CD14-positive monocyte (primary cell): ENCODE data around the gene NR2E1. TPM values are rescaled to one million over a fixed set of nuclear protein-coding genes. Genes with fewer than 3 reads are reported as not detected.
A peak's percentile ranks its signal among the peaks of the same experiment; 100 is the strongest.

Source experiments
- DNase-seq, 3 donors: peaks; one replicate each; pipeline ENCODE4 v3.0.0-alpha.2; 2011 to 2022
- H2AFZ ChIP-seq: 2 replicates; pipeline ENCODE4 v1.6.0; 2012; ENCODE audit warnings: mild to moderate bottlenecking, low read depth, low read length, inconsistent platforms; ENCODE audit not compliant: insufficient read depth, poor library complexity, severe bottlenecking
- H3K27ac ChIP-seq, 2 donors: 1 replicate in 1 of 2; 2 replicates in 1 of 2; pipeline ENCODE4 v1.5.1; 2012 to 2013; ENCODE audit warnings: low read length in 2 of 2, control low read depth in 1 of 2, inconsistent platforms in 1 of 2, low read depth in 1 of 2, mild to moderate bottlenecking in 1 of 2
- H3K27me3 ChIP-seq, 2 donors: one replicate each; pipeline versions ENCODE4 v1.6.0 to v1.6.1; 2011 to 2013; ENCODE audit warnings: low read length in 2 of 2; ENCODE audit not compliant: control insufficient read depth in 2 of 2, insufficient read depth in 2 of 2
- H3K36me3 ChIP-seq, 2 donors: replicated peaks in 1 of 2; 1 replicate in 1 of 2; 2 replicates in 1 of 2; pipeline versions ENCODE4 v1.5.1 to v1.6.1; 2012 to 2013; ENCODE audit warnings: low read length in 2 of 2, control low read depth in 1 of 2, inconsistent platforms in 1 of 2, mild to moderate bottlenecking in 1 of 2; ENCODE audit not compliant: insufficient read depth in 2 of 2, control insufficient read depth in 1 of 2
- H3K4me1 ChIP-seq, 2 donors: 1 replicate in 1 of 2; 2 replicates in 1 of 2; pipeline versions ENCODE4 v1.5.1 to v1.6.1; 2012 to 2013; ENCODE audit warnings: low read length in 2 of 2, control low read depth in 1 of 2, inconsistent platforms in 1 of 2, mild to moderate bottlenecking in 1 of 2, moderate library complexity in 1 of 2; ENCODE audit not compliant: insufficient read depth in 2 of 2, control insufficient read depth in 1 of 2
- H3K4me2 ChIP-seq: replicated peaks from 2 replicates; pipeline ENCODE3; 2012; ENCODE audit warnings: low read length, moderate library complexity, mild to moderate bottlenecking; ENCODE audit not compliant: poor library complexity, severe bottlenecking; ENCODE audit errors: extremely low read depth
- H3K4me3 ChIP-seq, 3 experiments: fragments of 200-600 bp in 1 of 3; sonication (generic) in 1 of 3; replicated peaks in 1 of 3; 1 replicate in 2 of 3; 2 replicates in 1 of 3; pipeline ENCODE4 v1.5.1; 2011 to 2013; ENCODE audit warnings: low read length in 3 of 3, mild to moderate bottlenecking in 3 of 3, control low read depth in 2 of 3, low read depth in 2 of 3, inconsistent platforms in 1 of 3, moderate library complexity in 1 of 3
- H3K79me2 ChIP-seq: 2 replicates; pipeline ENCODE4 v1.6.0; 2012; ENCODE audit warnings: mild to moderate bottlenecking, control low read depth, inconsistent platforms, low read length, moderate library complexity; ENCODE audit not compliant: insufficient read depth
- H3K9ac ChIP-seq: 2 replicates; pipeline ENCODE4 v1.6.0; 2017; ENCODE audit warnings: low read length, mild to moderate bottlenecking; ENCODE audit not compliant: insufficient read depth, poor library complexity, severe bottlenecking
- H3K9me3 ChIP-seq, 2 donors: replicated peaks in 1 of 2; 1 replicate in 1 of 2; 2 replicates in 1 of 2; pipeline versions ENCODE4 v1.5.1 to v1.6.1; 2012 to 2013; ENCODE audit warnings: low read length in 2 of 2, control low read depth in 1 of 2; ENCODE audit not compliant: control insufficient read depth in 1 of 2, insufficient read depth in 1 of 2
- H4K20me1 ChIP-seq: 2 replicates; pipeline ENCODE4 v1.6.0; 2012; ENCODE audit warnings: mild to moderate bottlenecking, low read length, control low read depth, moderate library complexity; ENCODE audit not compliant: insufficient read depth
- H3K27ac Mint-ChIP-seq, 7 donors: one replicate each; pipeline ENCODE4 v1.8.0; 2020; ENCODE audit warnings: mild to moderate bottlenecking in 7 of 7, mixed read lengths in 7 of 7, moderate library complexity in 6 of 7, inconsistent platforms in 2 of 7
- H3K27me3 Mint-ChIP-seq, 3 donors: one replicate each; pipeline ENCODE4 v1.8.0; 2021 to 2022; ENCODE audit warnings: low read depth in 3 of 3, mild to moderate bottlenecking in 3 of 3, mixed read lengths in 3 of 3, moderate library complexity in 3 of 3, inconsistent platforms in 1 of 3
- H3K36me3 Mint-ChIP-seq, 2 donors: one replicate each; pipeline ENCODE4 v1.8.0; 2020; ENCODE audit warnings: mixed read lengths in 2 of 2, inconsistent platforms in 1 of 2, mild to moderate bottlenecking in 1 of 2
- H3K4me1 Mint-ChIP-seq: one replicate; pipeline ENCODE4 v1.8.0; 2020; ENCODE audit warnings: mild to moderate bottlenecking, mixed read lengths
- H3K4me3 Mint-ChIP-seq, 2 donors: one replicate each; pipeline ENCODE4 v1.8.0; 2020; ENCODE audit warnings: mild to moderate bottlenecking in 2 of 2, mixed read lengths in 2 of 2, moderate library complexity in 1 of 2
- H3K9me3 Mint-ChIP-seq, 7 donors: one replicate each; pipeline ENCODE4 v1.8.0; 2020 to 2022; ENCODE audit warnings: mixed read lengths in 7 of 7, mild to moderate bottlenecking in 6 of 7, moderate library complexity in 6 of 7, inconsistent platforms in 2 of 7
- CTCF ChIP-seq: fragments of 200-600 bp; IDR thresholded peaks from one replicate; pipeline ENCODE4 v1.8.0; 2022; ENCODE audit warnings: antibody characterized with exemption, mild to moderate bottlenecking
- WGBS: methylation state at CpG from one replicate; pipeline ENCODE4 v1.1.5; 2013; ENCODE audit warnings: missing lambda C conversion rate; ENCODE audit not compliant: insufficient coverage; 5-methylcytosine and 5-hydroxymethylcytosine counted together
- intact Hi-C, 2 donors: fragments of 100-400 bp; cut with micrococcal nuclease; formaldehyde crosslinking; loops; one replicate each; pipeline versions ENCODE4 v1.15.0 to v1.15.1; 2023
- polyA plus RNA-seq, 3 donors: library from polyadenylated mRNA; depleted of rRNA in 1 of 3; unstranded in 2 of 3; stranded (reverse) in 1 of 3; fragments of 300-500 nt in 2 of 3; fragments of >200 nt in 1 of 3; fragmentation: Illumina TruSeq in 2 of 3; gene quantifications; 1 replicate in 2 of 3; 2 replicates in 1 of 3; pipeline ENCODE4 v1.2.3, GENCODE V29; 2012 to 2021

The NR2E1 gene
- polyA plus RNA-seq, 3 donors = not detected

- Histone ChIP-seq H3K9ac (no peak overlapping the region), H3K79me2 (peaks cover 81% of the 10 kb centered on the region), H3K4me1 (no peaks in the 10 kb centered on the region), H3K9me3 (no peaks in the 10 kb centered on the region), H4K20me1 (peaks cover 96% of the 10 kb centered on the region), H3K27me3 (no peaks in the 10 kb centered on the region), H3K36me3 (peaks cover 13 to 44% of the 10 kb centered on the region in 2 donors), H3K4me2 (no peak overlapping the region), H3K27ac (no peak overlapping the region), H2AFZ (no peak overlapping the region), H3K4me3 (no peak overlapping the region)
- WGBS = 100% methylated on average over 2 of the region's 4 CpGs
- H3K4me3 Mint-ChIP-seq = no peak overlapping the region
- peaks cover 4% of the 10 kb centered on the region for H3K4me1 Mint-ChIP-seq
- H3K36me3 Mint-ChIP-seq = peaks cover 30 to 40% of the 10 kb centered on the region in 2 donors
- peaks cover 0 to 1% (median 0%) of the 10 kb centered on the region in 3 donors for H3K27me3 Mint-ChIP-seq
- no peak for TF ChIP-seq CTCF
- H3K9me3 Mint-ChIP-seq = no peaks in the 10 kb centered on the region
- peak overlapping the region in 2 of 7 donors; percentile 6 to 40 for H3K27ac Mint-ChIP-seq
- DNase-seq = no peak
- intact Hi-C loops = no loop called here
Observed at GRCh38 chr6:108235127-108235526, 69.3 kb downstream of the NR2E1 start.

GRCh38 chr6:108236791-108237190 lies 71.0 kb downstream of the NR2E1 start:
- no peak overlapping the region for H3K27ac ChIP-seq
- intact Hi-C loops = no loop called here
- H3K4me3 ChIP-seq = no peak overlapping the region
- H3K27me3 Mint-ChIP-seq = peaks cover 0 to 1% (median 0%) of the 10 kb centered on the region in 3 donors
- no peak overlapping the region for H2AFZ ChIP-seq
- no peak overlapping the region for H3K4me3 Mint-ChIP-seq
- H3K79me2 ChIP-seq = peaks cover 83% of the 10 kb centered on the region
- WGBS = 100% methylated on average over 1 of the region's 2 CpGs
- H3K4me1 ChIP-seq = no peaks in the 10 kb centered on the region
- no peaks in the 10 kb centered on the region for H3K9me3 ChIP-seq
- peaks cover 38 to 51% of the 10 kb centered on the region in 2 donors for H3K36me3 Mint-ChIP-seq
- no peak overlapping the region for H3K4me2 ChIP-seq
- H3K36me3 ChIP-seq = peaks cover 13 to 58% of the 10 kb centered on the region in 2 donors
- DNase-seq = no peak
- no peaks in the 10 kb centered on the region for H3K9me3 Mint-ChIP-seq
- peaks cover 96% of the 10 kb centered on the region for H4K20me1 ChIP-seq
- no peak overlapping the region for H3K9ac ChIP-seq
- H3K27ac Mint-ChIP-seq = no peak overlapping the region
- H3K4me1 Mint-ChIP-seq = peaks cover 4% of the 10 kb centered on the region
- TF ChIP-seq CTCF = no peak
- H3K27me3 ChIP-seq = no peaks in the 10 kb centered on the region
